Esophagus muscularis mucosa (tissue), 4 donors: ENCODE data around the gene MTFMT. TPM values are rescaled to one million over a fixed set of nuclear protein-coding genes. Genes with fewer than 3 reads are reported as not detected.
A peak's percentile ranks its signal among the peaks of the same experiment; 100 is the strongest.

ENCODE experiments used
- DNase-seq: peaks from one replicate; pipeline ENCODE4 v3.0.0-alpha.2; 2017; ENCODE audit errors: extremely low spot score
- H3K27ac ChIP-seq, 4 donors: fragments of 200-600 bp; sonication (generic); replicated peaks in 1 of 4; 1 replicate in 3 of 4; 2 replicates in 1 of 4; pipeline ENCODE4 v1.5.1; 2016 to 2019; ENCODE audit warnings: mild to moderate bottlenecking in 1 of 4
- H3K27me3 ChIP-seq, 4 donors: fragments of 200-600 bp; sonication (generic); one replicate each; pipeline versions ENCODE4 v1.5.1 to v1.6.0; 2016 to 2019
- H3K36me3 ChIP-seq, 4 donors: fragments of 200-600 bp; sonication (generic); one replicate each; pipeline ENCODE4 v1.5.1; 2016 to 2019
- H3K4me1 ChIP-seq, 4 donors: fragments of 200-600 bp; sonication (generic); one replicate each; pipeline ENCODE4 v1.5.1; 2016 to 2019
- H3K4me3 ChIP-seq, 4 donors: fragments of 200-600 bp; sonication (generic); 1 replicate in 2 of 4; 2 replicates in 2 of 4; pipeline ENCODE4 v1.5.1; 2016 to 2019; ENCODE audit warnings: mild to moderate bottlenecking in 4 of 4, moderate library complexity in 1 of 4
- H3K9me3 ChIP-seq, 4 donors: fragments of 200-600 bp; sonication (generic); 1 replicate in 3 of 4; 2 replicates in 1 of 4; pipeline ENCODE4 v1.5.1; 2016 to 2019
- EP300 ChIP-seq: sonication (generic); formaldehyde crosslinking; IDR thresholded peaks from one replicate; pipeline ENCODE4 v1.6.1; 2017; ENCODE audit warnings: antibody characterized with exemption
- POLR2A ChIP-seq: fragments of 450-650 bp; IDR thresholded peaks from one replicate; pipeline ENCODE4 v1.6.1; 2017; ENCODE audit warnings: antibody characterized with exemption, moderate library complexity, mild to moderate bottlenecking, low read depth
- POLR2AphosphoS5 ChIP-seq, 2 donors: sonication (generic); formaldehyde crosslinking; IDR thresholded peaks; one replicate each; pipeline ENCODE4 v1.6.1; 2017; ENCODE audit warnings: antibody characterized with exemption in 2 of 2
- WGBS: methylation state at CpG from one replicate; pipeline ENCODE4 v1.1.5; 2018; 5-methylcytosine and 5-hydroxymethylcytosine counted together
- intact Hi-C: fragments of 100-400 bp; cut with DNase I; formaldehyde crosslinking; loops from one replicate; pipeline ENCODE4 v1.15.1; 2023
- total RNA-seq, 4 donors: library from RNA; depleted of rRNA; stranded (reverse); fragments of >200 nt; gene quantifications; one replicate each; pipeline versions ENCODE4 v1.1.0 to v1.2.1, GENCODE V29; 2016
- TF ChIP-seq, protein P1 (sequence below), 3 experiments: fragments of 200-600 bp in 2 of 3; fragments of 450-650 bp in 1 of 3; sonication (generic) in 2 of 3; IDR thresholded peaks; one replicate each; pipeline ENCODE4 v1.5.1; 2017 to 2019; ENCODE audit warnings: antibody characterized with exemption in 3 of 3, mild to moderate bottlenecking in 2 of 3, moderate library complexity in 1 of 3

The MTFMT gene
- total RNA-seq, 4 donors from 2014 or later: 26.3 to 29.9 (median 29.4) TPM

DNA sequence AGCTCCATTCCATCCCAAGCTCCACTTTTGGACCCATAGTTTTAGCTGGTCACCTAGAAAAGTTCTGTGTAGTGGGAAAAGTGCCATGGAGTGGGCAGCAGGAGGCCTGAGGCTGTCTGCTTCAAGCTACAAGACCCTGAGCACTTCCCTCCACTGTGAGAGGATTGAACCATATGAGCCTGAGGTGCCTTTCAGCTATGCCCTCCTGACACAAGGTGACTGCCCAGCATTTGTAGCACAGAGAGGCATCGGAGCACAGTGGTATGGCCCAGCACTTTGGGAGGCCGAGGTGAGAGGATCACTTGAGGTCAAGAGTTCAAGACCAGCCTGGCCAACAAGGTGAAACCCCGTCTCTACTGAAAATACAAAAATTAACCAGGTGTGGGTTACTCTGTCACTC, 43.2 kb upstream of the MTFMT start:
- Histone ChIP-seq H3K36me3 (no peaks in the 10 kb centered on the region), H3K4me1 (peaks cover 62 to 73% (median 63%) of the 10 kb centered on the region in 4 donors), H3K27ac (peak overlapping the region; percentile 95 to 98 (median 96)), H3K9me3 (no peaks in the 10 kb centered on the region), H3K27me3 (peaks cover 0 to 13% (median 0%) of the 10 kb centered on the region in 4 donors), H3K4me3 (no peak overlapping the region)
- TF ChIP-seq POLR2AphosphoS5 (IDR thresholded peaks at IDR 0.05): no peak
- TF ChIP-seq, protein P1, sequence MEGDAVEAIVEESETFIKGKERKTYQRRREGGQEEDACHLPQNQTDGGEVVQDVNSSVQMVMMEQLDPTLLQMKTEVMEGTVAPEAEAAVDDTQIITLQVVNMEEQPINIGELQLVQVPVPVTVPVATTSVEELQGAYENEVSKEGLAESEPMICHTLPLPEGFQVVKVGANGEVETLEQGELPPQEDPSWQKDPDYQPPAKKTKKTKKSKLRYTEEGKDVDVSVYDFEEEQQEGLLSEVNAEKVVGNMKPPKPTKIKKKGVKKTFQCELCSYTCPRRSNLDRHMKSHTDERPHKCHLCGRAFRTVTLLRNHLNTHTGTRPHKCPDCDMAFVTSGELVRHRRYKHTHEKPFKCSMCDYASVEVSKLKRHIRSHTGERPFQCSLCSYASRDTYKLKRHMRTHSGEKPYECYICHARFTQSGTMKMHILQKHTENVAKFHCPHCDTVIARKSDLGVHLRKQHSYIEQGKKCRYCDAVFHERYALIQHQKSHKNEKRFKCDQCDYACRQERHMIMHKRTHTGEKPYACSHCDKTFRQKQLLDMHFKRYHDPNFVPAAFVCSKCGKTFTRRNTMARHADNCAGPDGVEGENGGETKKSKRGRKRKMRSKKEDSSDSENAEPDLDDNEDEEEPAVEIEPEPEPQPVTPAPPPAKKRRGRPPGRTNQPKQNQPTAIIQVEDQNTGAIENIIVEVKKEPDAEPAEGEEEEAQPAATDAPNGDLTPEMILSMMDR (IDR thresholded peaks at IDR 0.05): no peak
- no peak for TF ChIP-seq POLR2A
- no peak for TF ChIP-seq EP300
- intact Hi-C loops: no loop called here
- 100% methylated on average over 3 of the region's 3 CpGs for WGBS
- DNase-seq: no peak

DNA sequence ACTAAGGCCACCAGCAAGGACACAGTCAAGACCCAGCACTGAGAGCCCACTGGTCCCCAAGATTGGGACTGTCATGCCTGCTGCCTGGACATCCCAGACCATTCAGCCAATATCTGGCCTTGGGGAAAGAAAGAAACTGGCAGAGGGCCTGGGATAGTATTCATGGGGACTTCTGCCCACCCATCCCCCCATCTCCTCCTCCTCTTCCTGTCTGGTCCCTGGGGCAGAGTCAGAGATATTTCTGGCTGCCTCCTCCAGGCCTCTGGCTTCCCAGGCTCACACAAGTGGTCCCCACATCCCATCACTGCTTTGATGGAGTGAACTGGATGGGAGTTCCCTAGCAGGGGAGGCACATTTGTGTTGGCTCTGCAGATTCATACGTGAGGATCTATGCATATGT, 42.6 kb upstream of the MTFMT start:
- H3K36me3 ChIP-seq: no peaks in the 10 kb centered on the region
- WGBS: no CpG with 5 or more reads among the region's 1 CpG
- no peaks in the 10 kb centered on the region for H3K9me3 ChIP-seq
- DNase-seq: no peak
- H3K4me1 ChIP-seq: peaks cover 56 to 71% (median 60%) of the 10 kb centered on the region in 4 donors
- peaks cover 0 to 7% (median 0%) of the 10 kb centered on the region in 4 donors for H3K27me3 ChIP-seq
- TF ChIP-seq POLR2A (no peak), POLR2AphosphoS5 (IDR thresholded peaks at IDR 0.05) (no peak), EP300 (no peak)
- TF ChIP-seq, protein P1 (IDR thresholded peaks at IDR 0.05): no peak
- H3K27ac ChIP-seq: peak overlapping the region; percentile 95 to 98 (median 96)
- H3K4me3 ChIP-seq: no peak overlapping the region
- intact Hi-C loops: no loop called here

GRCh38 chr15:65071381-65071811, 42.0 kb upstream of the MTFMT start:
- Histone ChIP-seq H3K27me3 (peaks cover 0 to under 1% (median 0%) of the 10 kb centered on the region in 4 donors), H3K36me3 (no peaks in the 10 kb centered on the region), H3K4me1 (peaks cover 50 to 65% (median 54%) of the 10 kb centered on the region in 4 donors), H3K9me3 (no peaks in the 10 kb centered on the region), H3K27ac (peak overlapping the region; percentile 95 to 98 (median 96)), H3K4me3 (no peak overlapping the region)
- DNase-seq: no peak
- WGBS: no CpG with 5 or more reads among the region's 5 CpGs
- TF ChIP-seq POLR2AphosphoS5 (IDR thresholded peaks at IDR 0.05): peak; percentile 7 to 28
- TF ChIP-seq EP300: no peak
- TF ChIP-seq POLR2A: no peak
- intact Hi-C loops: no loop called here

GRCh38 chr15:65069779-65070546, 40.5 kb upstream of the MTFMT start:
- Histone ChIP-seq H3K4me1 (peaks cover 59 to 69% (median 66%) of the 10 kb centered on the region in 4 donors), H3K27ac (peak overlapping the region; percentile 95 to 98 (median 96)), H3K9me3 (no peaks in the 10 kb centered on the region), H3K4me3 (no peak overlapping the region), H3K27me3 (no peaks in the 10 kb centered on the region), H3K36me3 (no peaks in the 10 kb centered on the region)
- DNase-seq: no peak
- TF ChIP-seq EP300: no peak
- TF ChIP-seq, protein P1 (IDR thresholded peaks at IDR 0.05): no peak
- TF ChIP-seq POLR2AphosphoS5 (IDR thresholded peaks at IDR 0.05): no peak
- TF ChIP-seq POLR2A: no peak
- 66% methylated on average over 5 of the region's 5 CpGs for WGBS
- intact Hi-C loops: no loop called here

DNA sequence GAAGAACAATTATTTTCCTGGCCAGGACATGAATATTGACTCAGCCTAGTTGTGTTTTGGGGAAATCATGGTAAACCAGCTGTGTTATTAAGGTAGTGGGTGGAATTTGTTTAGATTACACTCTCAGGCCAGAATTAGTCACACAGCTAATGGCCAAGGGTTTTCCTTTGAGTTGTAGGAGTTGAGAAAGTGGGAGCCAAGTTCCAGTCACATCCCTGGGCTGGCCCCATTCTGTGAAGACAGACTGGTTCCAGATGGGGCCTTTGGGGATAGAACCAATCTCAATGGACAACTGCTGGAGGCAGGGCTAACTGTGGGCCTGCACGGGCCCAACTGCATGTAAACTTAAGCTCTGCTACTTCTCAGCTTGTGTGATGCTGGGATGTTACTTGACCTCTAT, 39.7 kb upstream of the MTFMT start:
- TF ChIP-seq EP300: no peak
- TF ChIP-seq POLR2AphosphoS5 (IDR thresholded peaks at IDR 0.05): peak; percentile 56 to 66
- no peak for DNase-seq
- Histone ChIP-seq H3K27ac (peak overlapping the region; percentile 95 to 98 (median 96)), H3K27me3 (no peaks in the 10 kb centered on the region), H3K4me1 (peaks cover 67 to 77% (median 74%) of the 10 kb centered on the region in 4 donors), H3K9me3 (no peaks in the 10 kb centered on the region), H3K36me3 (peaks cover 0 to 2% (median 0%) of the 10 kb centered on the region in 4 donors), H3K4me3 (no peak overlapping the region)
- WGBS: 25% methylated on average over 1 of the region's 1 CpG
- intact Hi-C loops: no loop called here
